ENCODE measurements around the gene SPINDOC. TPM values are rescaled to one million over a fixed set of nuclear protein-coding genes. Genes with fewer than 3 reads are reported as not detected.

SPINDOC gene
- total RNA-seq, 1 experiment from 2014 or later = 121 TPM

GRCh38 chr11:63845911-63846310 is 32.7 kb downstream of the SPINDOC start:
- Mint-ChIP-seq H3K27me3 (ENCODE audit: low read depth) (no peaks in the 10 kb centered on the region; the same call in 1 of the 2 replicates), H3K4me3 (no peak overlapping the region), H3K4me1 (peaks cover 61 to 75% of the 10 kb centered on the region in 2 experiments), H3K9me3 (no peaks in the 10 kb centered on the region), H3K36me3 (ENCODE audit: insufficient read depth in 1 of 3, low read depth in 3 of 3) (peaks cover 5 to 31% (median 27%) of the 10 kb centered on the region in 3 experiments; a peak in 6 of 7 replicates), H3K27ac (peak overlapping the region in 1 of 3 experiments; percentile 14; a peak in 1 of 7 replicates)
- Histone ChIP-seq H2AK5ac (ENCODE audit: insufficient read length, low read length) (no peak overlapping the region), H3K4me2 (ENCODE audit: insufficient read depth, insufficient read length, low read length) (no peak overlapping the region), H3K27me3 (ENCODE audit: insufficient read depth, low read length) (no peaks in the 10 kb centered on the region), H3K4me1 (ENCODE audit: insufficient read depth, low read length) (peaks cover 23% of the 10 kb centered on the region), H2AFZ (ENCODE audit: low read length) (no peak overlapping the region), H3K14ac (ENCODE audit: insufficient read depth, low read length) (no peak overlapping the region), H2BK12ac (ENCODE audit: insufficient read length, low read depth, low read length) (no peak overlapping the region), H3K56ac (ENCODE audit: insufficient read length, low read depth, low read length) (no peak overlapping the region), H3K79me2 (ENCODE audit: insufficient read depth, low read length) (peaks cover 39% of the 10 kb centered on the region; the same call in 1 of the 2 replicates), H3K27ac (ENCODE audit: insufficient read length, low read depth, low read length) (no peak overlapping the region), H2BK5ac (ENCODE audit: insufficient read length, low read length) (no peak overlapping the region), H2BK20ac (ENCODE audit: low read depth, low read length, poor library complexity, severe bottlenecking) (no peak overlapping the region), H3K18ac (ENCODE audit: insufficient read length, low read depth, low read length) (no peak overlapping the region), H3T11ph (ENCODE audit: low read length) (no peak overlapping the region), H4K8ac (replicated peaks; ENCODE audit: insufficient read length, low read depth, low read length) (no peak overlapping the region), H2BK120ac (ENCODE audit: low read depth, low read length, poor library complexity, severe bottlenecking) (no peak overlapping the region), H4K20me1 (ENCODE audit: control insufficient read depth, insufficient read depth, insufficient read length) (peaks cover 4% of the 10 kb centered on the region), H3K79me1 (ENCODE audit: insufficient read depth, low read depth, low read length, poor library complexity, severe bottlenecking) (peaks cover 14% of the 10 kb centered on the region), H3K9me3 (ENCODE audit: control insufficient read depth, low read depth, low read length) (no peaks in the 10 kb centered on the region), H4K5ac (ENCODE audit: insufficient read length, low read depth, low read length) (no peak overlapping the region), H2BK15ac (ENCODE audit: low read depth, low read length) (no peak overlapping the region), H3K23ac (ENCODE audit: insufficient read length, low read depth, low read length) (no peak overlapping the region), H3K9ac (ENCODE audit: extremely low read depth, insufficient read length, low read length) (no peak overlapping the region), H4K91ac (ENCODE audit: insufficient read length, low read depth, low read length) (no peak overlapping the region), H3K23me2 (ENCODE audit: insufficient read length, low read depth, low read length, poor library complexity, severe bottlenecking) (no peaks in the 10 kb centered on the region), H3K4ac (ENCODE audit: low read depth, low read length) (no peak overlapping the region)
- TF ChIP-seq CTCF (conservative IDR thresholded peaks at IDR 0.05) = no peak
- DNase-seq = no peak
- WGBS (ENCODE audit: extremely low coverage, insufficient read length, low lambda C conversion rate) = no CpG with 5 or more reads among the region's 7 CpGs

Data from H9 (cell line).